ENCODE results near the gene PDRG1.

The PDRG1 gene

GRCh38 chr20:31903627-31904386, 48.0 kb downstream of the PDRG1 start:
- FAIRE-seq: no peak

- no peak for FAIRE-seq
Observed at GRCh38 chr20:31901615-31902014, 50.2 kb downstream of the PDRG1 start.

GRCh38 chr20:31897541-31897940, 54.3 kb downstream of the PDRG1 start:
- FAIRE-seq: no peak

- no peak for FAIRE-seq
Observed at GRCh38 chr20:31896049-31896448, 55.8 kb downstream of the PDRG1 start.

GRCh38 chr20:31894980-31895675, 56.7 kb downstream of the PDRG1 start:
- FAIRE-seq: peak; percentile 84
